Activated CD4-positive, alpha-beta T cell treated with anti-CD3 and anti-CD28 coated beads for 48 hours (primary cell): ENCODE measurements around the gene VPS41.
"Not testable (repeated sequence)": the region's sequence is repeated elsewhere in the genome, so short reads cannot be mapped to it uniquely, and the experiment has no call there.

Experiments used
- DNase-seq: peaks from one replicate; pipeline ENCODE4 v3.0.0-alpha.2; 2020

VPS41 gene

GRCh38 chr7:38908759-38909335, at the start of gene VPS41:
Gene VPS41, minus strand, starts transcription at chr7:38909191. Its CDS starts 17 bp downstream, at chr7:38909174.
- peak; percentile 81 for DNase-seq

GRCh38 chr7:38955892-38956291, 46.9 kb upstream of the VPS41 start:
- no peak for DNase-seq

DNA sequence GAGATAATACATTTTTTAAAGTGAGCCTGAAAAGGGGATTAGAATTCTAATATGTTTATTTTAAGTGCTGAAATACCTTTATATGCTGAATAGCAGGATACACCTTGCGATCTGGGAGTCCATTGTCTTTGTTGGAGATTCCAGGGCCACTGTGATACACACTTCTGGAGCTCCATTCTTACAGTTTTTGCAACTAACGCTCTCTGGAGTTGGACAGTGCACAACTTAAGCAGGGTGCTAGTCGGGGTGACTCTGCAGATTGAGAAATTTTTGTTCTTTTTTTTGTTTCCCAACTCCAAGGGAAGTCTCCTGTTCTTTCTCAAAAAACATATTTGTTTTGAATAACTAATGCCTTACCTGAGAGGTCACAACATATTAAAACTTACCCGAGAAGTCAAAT, 45.0 kb upstream of the VPS41 start:
- no peak for DNase-seq

DNA sequence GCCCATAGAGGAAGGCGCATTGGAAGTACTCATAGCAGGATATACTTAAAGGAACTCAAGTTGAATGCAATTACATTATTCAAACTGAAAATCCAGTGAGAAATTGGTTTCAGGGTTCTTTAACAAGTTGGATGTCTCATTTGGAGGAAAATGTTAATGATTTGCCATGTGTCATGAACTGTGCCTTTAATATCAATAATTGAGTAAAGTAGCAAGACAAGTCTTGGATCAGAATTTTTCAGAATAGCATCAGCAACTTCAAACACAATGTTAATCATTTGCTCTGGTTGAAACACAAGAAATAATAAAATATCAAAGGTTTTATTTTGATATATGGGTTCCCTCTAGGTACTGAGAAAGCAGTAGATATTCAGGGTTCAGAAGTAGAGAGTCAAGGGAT, 44.2 kb upstream of the VPS41 start:
- no peak for DNase-seq

DNA sequence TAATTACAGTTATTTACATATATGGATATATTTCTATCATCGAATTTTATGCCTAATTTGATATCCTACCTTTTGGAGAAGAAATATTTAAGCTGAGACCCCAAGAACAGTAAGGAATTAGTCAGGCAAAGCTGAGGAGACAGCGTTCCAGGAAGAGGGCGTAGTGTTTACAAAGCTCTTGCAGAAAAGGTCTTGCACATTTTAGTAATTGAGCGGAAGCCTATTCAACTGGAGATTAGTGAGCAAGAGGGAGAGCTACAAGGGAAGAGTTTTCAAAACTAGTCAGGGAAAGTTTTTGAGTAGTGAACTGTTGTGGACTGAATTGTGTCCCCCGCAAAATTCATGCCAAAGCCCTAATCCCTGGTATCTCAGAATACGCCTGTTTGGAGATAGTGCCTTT, 42.2 kb upstream of the VPS41 start:
- no peak for DNase-seq

GRCh38 chr7:38950309-38950708, 41.3 kb upstream of the VPS41 start:
- DNase-seq: no peak

GRCh38 chr7:38947541-38947940, 38.5 kb upstream of the VPS41 start:
- DNase-seq: not testable (repeated sequence)

- no peak for DNase-seq
These were observed 33.5 kb upstream of the VPS41 start for GRCh38 chr7:38942431-38943051.

- no peak for DNase-seq
These were observed 31.8 kb upstream of the VPS41 start for GRCh38 chr7:38940774-38941173.

DNA sequence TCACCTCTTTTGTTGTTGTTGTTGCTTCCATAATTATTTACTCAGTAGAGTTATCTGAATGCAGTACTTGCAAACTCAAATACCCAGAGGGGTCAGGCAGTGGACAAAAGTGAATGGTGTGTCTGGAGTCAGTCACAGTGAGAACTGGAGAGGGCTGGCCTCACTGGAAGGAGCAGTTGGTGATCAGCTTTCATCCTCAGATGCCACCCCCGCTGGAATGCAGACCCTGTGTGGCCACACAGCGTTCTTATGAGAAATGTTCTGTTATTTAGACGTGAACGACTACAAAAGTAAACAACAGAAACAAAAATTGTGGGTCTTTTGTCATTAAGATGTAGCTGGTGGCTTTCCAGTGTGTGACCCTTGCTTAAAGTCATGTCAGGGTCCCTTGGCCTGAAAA, 29.6 kb upstream of the VPS41 start:
- DNase-seq: no peak

DNA sequence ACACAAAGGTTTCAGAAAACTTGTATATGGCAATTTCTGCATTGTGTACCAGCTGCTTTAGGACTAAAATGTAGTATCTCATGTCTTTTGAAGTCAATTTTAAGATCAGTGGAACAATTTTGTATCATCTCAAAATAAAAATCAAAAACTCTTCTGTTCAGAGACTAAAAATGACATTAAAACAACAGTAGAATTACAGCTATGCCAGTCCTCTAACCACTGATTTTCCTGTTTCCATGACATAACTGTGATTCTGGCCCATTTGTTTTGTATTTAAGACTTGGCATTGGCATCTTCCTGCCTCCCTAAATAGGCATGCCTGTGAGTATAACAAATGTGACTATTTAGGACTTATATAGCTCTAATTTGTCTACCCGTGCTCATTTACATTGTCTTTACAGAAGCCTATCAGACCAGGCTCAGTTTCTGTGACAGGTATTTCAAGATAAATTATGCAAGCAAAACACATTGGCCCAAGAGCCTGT, 29.1 kb upstream of the VPS41 start:
- no peak for DNase-seq

DNA sequence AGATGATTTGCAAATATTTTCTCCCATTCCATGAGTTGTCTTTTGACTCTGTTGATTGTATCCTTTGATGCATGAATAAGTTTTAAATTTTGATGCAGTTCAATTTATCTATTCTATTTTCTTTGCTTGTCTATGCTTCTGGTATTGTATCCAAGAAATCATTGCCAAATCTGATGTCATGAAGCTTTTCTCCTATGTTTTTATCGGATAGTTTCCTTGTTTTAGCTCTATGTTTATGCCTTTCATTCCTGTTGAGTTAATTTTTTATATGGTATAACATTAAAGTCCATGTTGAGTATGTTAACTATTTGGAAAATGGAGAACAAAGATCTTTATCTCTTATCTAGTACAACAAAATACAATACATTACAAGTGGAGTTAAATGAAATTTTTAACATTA, 27.6 kb upstream of the VPS41 start:
- no peak for DNase-seq

- no peak for DNase-seq
These were observed 25.5 kb upstream of the VPS41 start for GRCh38 chr7:38934536-38934935.

- no peak for DNase-seq
These were observed 25.1 kb upstream of the VPS41 start for GRCh38 chr7:38934051-38934450.

- peak; percentile 70 for DNase-seq
These were observed 23.6 kb upstream of the VPS41 start for GRCh38 chr7:38932509-38933168.

- no peak for DNase-seq
These were observed 20.6 kb upstream of the VPS41 start for GRCh38 chr7:38929460-38930171.

DNA sequence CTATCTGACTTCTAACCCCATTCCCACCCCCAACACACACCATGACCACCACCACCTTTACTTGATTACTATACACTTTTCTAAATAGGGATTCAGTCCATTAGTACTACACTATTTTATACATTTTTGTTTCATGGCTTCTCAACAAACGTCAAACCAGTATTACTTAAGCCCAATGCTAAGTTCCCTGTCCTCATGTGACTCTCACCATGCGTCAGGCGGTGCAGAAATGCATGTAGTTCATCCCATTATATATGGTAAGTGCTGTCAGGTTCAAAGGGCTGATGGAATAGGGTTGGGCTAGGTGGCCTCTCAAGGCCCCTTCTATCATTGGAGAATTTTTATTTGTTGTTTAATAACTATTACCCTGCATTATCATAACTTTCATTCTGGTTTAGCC, 19.5 kb upstream of the VPS41 start:
- DNase-seq: no peak

GRCh38 chr7:38927751-38928150, 18.8 kb upstream of the VPS41 start:
- DNase-seq: no peak

DNA sequence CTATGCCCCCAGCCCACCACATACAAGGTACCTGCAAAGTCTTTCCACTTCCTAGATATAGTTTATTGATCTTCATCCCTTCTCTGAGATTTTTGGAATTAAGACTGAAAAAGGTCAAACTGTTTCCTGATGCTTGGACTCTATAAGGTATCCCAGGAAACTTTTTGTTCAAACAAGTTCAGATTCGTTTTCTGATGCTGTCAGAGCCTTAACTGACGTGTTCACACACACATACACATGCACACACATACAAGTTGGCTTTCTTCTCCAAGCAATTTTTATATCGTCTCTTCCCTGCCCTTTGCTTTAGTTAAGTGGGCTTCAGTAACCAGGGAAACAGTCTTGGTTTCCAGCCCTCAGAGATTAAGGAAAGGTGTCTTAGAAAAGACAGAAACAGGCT, 11.7 kb upstream of the VPS41 start:
- no peak for DNase-seq

DNA sequence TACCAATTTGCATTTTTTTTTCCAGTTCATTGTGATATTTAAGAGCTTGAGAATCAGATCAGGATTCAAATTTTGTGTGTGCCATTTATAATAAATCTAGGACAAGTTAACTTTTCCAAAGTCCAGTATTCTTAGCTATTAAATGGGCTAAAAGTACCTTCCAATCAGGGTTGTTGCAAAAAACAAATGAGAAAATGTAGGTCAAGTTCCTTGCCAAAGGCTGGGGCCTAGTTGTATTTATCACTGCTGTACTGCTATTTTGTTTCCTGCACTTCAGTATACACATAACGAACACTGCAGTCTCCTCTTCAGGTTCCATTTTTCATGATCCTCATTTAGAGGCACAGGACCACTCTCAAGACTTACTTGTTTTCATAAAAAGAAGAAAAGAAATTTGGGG, 7.4 kb upstream of the VPS41 start:
- no peak for DNase-seq

DNA sequence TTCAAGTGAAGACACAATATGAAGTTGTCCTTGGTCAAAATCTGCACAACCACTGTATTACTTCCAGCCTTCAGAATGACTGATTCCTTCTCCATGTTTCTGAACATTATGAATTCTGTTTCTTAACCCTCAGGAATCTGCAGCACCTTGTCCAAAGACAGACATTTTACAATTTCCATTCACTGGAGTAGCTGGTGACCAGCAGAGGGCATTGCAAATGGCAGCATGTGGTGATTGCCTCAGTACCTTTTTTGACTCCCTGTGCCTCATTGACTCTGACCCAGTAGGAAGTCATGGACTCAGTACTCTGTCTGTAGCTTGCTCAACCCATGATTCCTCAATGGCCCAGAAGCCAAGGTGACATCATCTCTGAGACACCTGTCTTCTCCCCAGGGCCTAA, 879 bp upstream of the VPS41 start:
- no peak for DNase-seq

GRCh38 chr7:38907766-38908165, 1.2 kb downstream of the VPS41 start:
- DNase-seq: no peak

DNA sequence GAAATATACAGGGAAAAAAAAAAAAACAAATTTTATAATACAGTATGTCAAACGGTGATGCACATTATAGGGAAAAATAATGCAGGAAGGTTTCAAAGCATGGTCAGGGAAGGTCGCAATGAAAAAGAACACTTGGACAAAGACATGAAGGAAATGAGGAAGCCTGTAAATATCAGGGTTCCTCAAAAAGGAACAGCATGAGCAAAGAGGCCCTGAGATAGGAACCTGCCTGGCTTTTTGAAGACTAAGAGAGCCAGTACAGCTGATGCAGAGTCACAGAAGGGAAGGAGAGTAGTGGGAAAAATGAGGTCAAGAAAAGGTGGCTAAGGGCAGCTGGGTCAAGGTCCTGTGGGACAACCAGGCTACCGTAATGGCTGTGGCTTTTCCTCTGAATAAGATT, 1.9 kb downstream of the VPS41 start:
- DNase-seq: no peak
